ENCODE measurements around the gene DENND2C. TPM values are rescaled to one million over a fixed set of nuclear protein-coding genes. Genes with fewer than 3 reads are reported as not detected.

DENND2C gene
- polyA plus RNA-seq, 1 experiment: 0.64 TPM

DNA sequence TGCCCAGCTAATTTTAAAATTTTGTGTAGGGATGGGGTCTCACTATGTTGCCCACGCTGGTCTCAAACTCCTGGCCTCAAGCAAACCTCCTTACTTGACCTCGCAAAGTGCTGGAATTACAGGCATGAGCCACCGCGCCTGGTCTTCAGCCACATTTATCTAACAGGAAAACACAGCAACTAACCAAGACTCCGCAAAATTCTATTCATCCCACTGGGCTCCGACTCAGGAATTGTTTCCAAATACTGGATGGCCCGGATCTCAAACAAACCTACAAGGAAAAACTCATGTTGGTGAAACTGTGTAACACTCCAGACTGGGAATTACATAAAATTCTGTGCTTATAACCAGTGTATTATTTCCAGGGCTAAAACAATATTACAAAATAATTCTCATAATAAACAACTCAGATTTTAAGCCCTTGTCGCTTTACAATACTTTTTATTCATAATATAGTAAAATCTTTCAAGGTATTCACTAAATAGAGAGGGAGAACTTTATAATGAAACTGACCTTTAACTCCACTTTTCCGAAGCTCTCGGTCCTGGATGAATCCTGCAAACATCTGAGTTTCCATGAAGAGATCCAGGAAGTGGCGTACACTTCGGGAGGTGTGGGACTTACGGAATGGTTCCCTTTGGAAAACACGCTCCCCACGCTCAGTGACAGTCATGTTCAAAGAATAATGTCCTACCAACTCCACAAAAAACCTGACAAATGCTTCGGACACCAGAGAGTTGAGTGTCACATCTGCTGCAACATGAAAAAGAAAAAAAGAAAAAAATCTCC is 82.5 kb downstream of the DENND2C start:
- POLR2A ChIA-PET: no interaction called here
- CTCF ChIA-PET: no interaction called here
- H3K4me3 ChIP-seq (ENCODE audit: low read depth, low read length): no peak overlapping the region
- TF ChIP-seq, protein P1, sequence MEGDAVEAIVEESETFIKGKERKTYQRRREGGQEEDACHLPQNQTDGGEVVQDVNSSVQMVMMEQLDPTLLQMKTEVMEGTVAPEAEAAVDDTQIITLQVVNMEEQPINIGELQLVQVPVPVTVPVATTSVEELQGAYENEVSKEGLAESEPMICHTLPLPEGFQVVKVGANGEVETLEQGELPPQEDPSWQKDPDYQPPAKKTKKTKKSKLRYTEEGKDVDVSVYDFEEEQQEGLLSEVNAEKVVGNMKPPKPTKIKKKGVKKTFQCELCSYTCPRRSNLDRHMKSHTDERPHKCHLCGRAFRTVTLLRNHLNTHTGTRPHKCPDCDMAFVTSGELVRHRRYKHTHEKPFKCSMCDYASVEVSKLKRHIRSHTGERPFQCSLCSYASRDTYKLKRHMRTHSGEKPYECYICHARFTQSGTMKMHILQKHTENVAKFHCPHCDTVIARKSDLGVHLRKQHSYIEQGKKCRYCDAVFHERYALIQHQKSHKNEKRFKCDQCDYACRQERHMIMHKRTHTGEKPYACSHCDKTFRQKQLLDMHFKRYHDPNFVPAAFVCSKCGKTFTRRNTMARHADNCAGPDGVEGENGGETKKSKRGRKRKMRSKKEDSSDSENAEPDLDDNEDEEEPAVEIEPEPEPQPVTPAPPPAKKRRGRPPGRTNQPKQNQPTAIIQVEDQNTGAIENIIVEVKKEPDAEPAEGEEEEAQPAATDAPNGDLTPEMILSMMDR (IDR thresholded peaks at IDR 0.05; ENCODE audit: low read depth, low read length): no peak
- no peaks in the 10 kb centered on the region for H3K9me3 ChIP-seq (ENCODE audit: control insufficient read depth, insufficient read depth, low read length)
- H3K27ac ChIP-seq (ENCODE audit: low read depth, low read length): no peak overlapping the region
- DNase-seq (ENCODE audit: low read depth, low spot score): no peak
- H3K27me3 ChIP-seq (ENCODE audit: control insufficient read depth, insufficient read depth, low read length): no peaks in the 10 kb centered on the region

DNA sequence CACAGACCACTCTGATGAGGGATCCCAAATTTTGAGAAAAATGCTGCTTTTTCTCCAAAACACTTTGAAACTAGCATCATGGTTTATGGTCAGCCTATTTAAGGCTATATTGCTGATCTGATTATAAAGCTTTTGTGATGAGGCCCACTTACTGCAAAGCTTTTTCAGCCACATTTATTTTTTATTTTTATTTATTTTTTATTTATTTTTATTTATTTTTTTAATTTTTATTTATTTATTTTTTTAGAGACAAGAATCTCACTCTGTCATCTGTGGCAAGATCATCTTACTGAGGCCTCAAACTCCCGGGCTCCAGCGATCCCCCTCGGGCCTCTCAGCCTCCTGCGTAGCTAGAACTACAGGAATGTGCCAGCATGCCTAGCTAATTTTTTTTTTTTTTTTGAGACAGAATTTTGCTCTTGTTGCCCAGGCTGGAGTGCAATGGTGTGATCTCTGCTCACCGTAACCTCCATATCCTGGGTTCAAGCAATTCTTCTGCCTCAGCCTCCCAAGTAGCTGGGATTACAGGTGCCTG is 83.3 kb downstream of the DENND2C start:
- no peak for DNase-seq (ENCODE audit: low read depth, low spot score)

DNA sequence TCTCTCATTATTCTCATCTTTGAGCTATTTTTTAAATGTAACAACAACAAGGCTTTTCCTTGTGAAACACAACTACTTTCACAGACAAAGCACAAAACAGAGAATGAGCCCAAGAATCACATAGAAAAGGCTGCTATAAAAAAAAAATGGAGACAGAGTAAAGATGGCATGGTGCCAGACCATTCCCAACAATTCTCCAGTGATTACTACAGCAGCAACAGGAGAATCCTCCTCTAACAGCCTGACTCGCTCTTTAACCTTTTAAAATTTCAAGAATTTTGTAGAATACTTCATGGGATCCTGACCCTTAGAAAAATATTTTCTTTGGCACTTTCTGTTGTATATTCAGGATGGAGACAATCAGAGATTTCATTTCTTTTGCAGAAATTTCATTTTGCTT is 84.6 kb downstream of the DENND2C start:
- CTCF ChIA-PET: no interaction called here
- Histone ChIP-seq H3K9me3 (ENCODE audit: control insufficient read depth, insufficient read depth, low read length) (no peaks in the 10 kb centered on the region), H3K4me3 (ENCODE audit: low read depth, low read length) (no peak overlapping the region), H3K27ac (ENCODE audit: low read depth, low read length) (no peak overlapping the region), H3K27me3 (ENCODE audit: control insufficient read depth, insufficient read depth, low read length) (no peaks in the 10 kb centered on the region)
- DNase-seq (ENCODE audit: low read depth, low spot score): no peak
- POLR2A ChIA-PET: no interaction called here
- TF ChIP-seq, protein P1 (IDR thresholded peaks at IDR 0.05; ENCODE audit: low read depth, low read length): no peak

More for the DNA sequence above, 83.3 kb downstream of the DENND2C start:
- H3K4me3 ChIP-seq (ENCODE audit: low read depth, low read length): no peak overlapping the region
- ChIA-PET CTCF (interaction anchor here (1.1 kb wide), 1 partner anchor 240 kb away, joined by 3 read pairs; no protein-coding TSS in a partner anchor), POLR2A (no interaction called here)
- TF ChIP-seq, protein P1 (IDR thresholded peaks at IDR 0.05; ENCODE audit: low read depth, low read length): no peak
- no peak overlapping the region for H3K27ac ChIP-seq (ENCODE audit: low read depth, low read length)
- no peaks in the 10 kb centered on the region for H3K9me3 ChIP-seq (ENCODE audit: control insufficient read depth, insufficient read depth, low read length)
- H3K27me3 ChIP-seq (ENCODE audit: control insufficient read depth, insufficient read depth, low read length): no peaks in the 10 kb centered on the region

DNA sequence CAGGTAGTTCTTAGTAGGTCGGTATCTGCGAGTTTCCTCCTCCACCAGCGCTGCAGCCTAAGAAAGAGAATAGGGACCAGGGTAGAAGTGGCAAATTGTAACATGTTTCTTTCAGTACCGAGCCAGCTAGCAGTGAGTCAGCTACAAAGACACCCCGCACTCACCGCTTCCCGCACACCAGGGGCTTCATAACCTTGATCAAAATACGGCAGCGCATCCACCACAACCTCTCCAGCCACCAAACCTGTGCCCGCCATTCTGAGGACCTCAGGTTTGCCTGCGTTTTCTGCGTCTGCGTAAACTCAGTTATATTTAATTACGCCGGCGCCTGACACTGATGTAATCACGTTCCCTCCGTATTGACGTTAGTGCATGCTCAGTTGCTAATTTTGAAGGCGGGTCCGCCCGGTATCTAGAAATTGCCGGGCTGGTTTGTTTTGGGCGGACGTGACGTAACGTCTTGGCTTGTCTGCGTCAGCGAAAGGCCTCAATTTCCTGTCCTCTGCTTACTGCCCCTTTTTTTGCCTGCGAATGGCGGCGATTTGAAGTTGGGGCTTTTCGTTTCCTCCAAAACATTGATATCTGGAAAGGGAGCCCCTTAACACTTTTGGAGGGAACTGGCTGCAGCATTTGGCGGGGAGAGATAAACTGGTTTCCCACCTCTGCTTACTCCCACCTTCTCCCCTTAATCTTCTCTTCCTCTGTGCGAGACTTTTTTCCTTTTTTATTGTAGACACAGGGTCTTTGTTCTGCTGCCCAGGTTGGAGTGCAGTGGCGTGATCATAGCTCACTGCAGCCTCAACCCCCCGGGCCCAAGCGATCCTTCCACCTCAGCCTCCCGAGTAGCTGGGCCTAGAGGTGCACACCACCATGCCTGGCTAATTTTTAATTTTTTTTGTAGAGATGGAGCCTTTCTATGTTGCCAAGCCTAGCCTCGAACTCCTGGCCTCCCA is 88.2 kb downstream of the DENND2C start, which contains the start of gene BCAS2:
TSS of gene BCAS2 (minus strand) at position 281 of the 953 bp plus-strand sequence. CDS start at position 257, 24 bp downstream.
- Histone ChIP-seq H3K4me3 (ENCODE audit: low read depth, low read length) (peak within 1 kb of the TSS; percentile 96), H3K9me3 (ENCODE audit: control insufficient read depth, insufficient read depth, low read length) (no peaks in the 10 kb centered on the region), H3K27me3 (ENCODE audit: control insufficient read depth, insufficient read depth, low read length) (no peaks in the 10 kb centered on the region), H3K27ac (ENCODE audit: low read depth, low read length) (peak within 1 kb of the TSS; percentile 68)
- DNase-seq (ENCODE audit: low read depth, low spot score): peak; percentile 95
- ChIA-PET POLR2A (interaction anchor here (0.6 kb wide), 1 partner anchor 225 kb away, joined by 4 read pairs; no protein-coding TSS in a partner anchor), CTCF (interaction anchor here (0.8 to 1.7 kb wide), 4 partner anchors 9 to 236 kb away, joined by 3 to 9 read pairs (median 4); no protein-coding TSS in a partner anchor)
- TF ChIP-seq, protein P1 (IDR thresholded peaks at IDR 0.05; ENCODE audit: low read depth, low read length): no peak

Data from AG04450 (cell line).